CD4-positive, alpha-beta T cell treated with Interleukin-17A for 4 hours (primary cell): Measurements from ENCODE around the gene ALPL.
"Not testable (repeated sequence)": the region's sequence is repeated elsewhere in the genome, so short reads cannot be mapped to it uniquely, and the experiment has no call there.

Source experiments
- DNase-seq: peaks from one replicate; pipeline ENCODE4 v3.0.0-alpha.2; 2020; ENCODE audit warnings: mixed read lengths

ALPL gene

GRCh38 chr1:21563971-21564370 is 54.7 kb downstream of the ALPL start:
- no peak for DNase-seq

GRCh38 chr1:21564521-21565095 is 55.4 kb downstream of the ALPL start:
- no peak for DNase-seq

GRCh38 chr1:21565285-21565684 is 56.1 kb downstream of the ALPL start:
- no peak for DNase-seq

- DNase-seq, result not testable (repeated sequence)
Observed at GRCh38 chr1:21566361-21566760, 57.1 kb downstream of the ALPL start.

- no peak for DNase-seq
Observed at GRCh38 chr1:21567241-21568005, 58.2 kb downstream of the ALPL start.

- no peak for DNase-seq
Observed at GRCh38 chr1:21568006-21568746, 59.0 kb downstream of the ALPL start.

- no peak for DNase-seq
Observed at GRCh38 chr1:21568809-21569385, 59.7 kb downstream of the ALPL start.

- no peak for DNase-seq
Observed at GRCh38 chr1:21569820-21570527, 60.8 kb downstream of the ALPL start.

GRCh38 chr1:21570528-21570875 is 61.3 kb downstream of the ALPL start:
- no peak for DNase-seq

GRCh38 chr1:21570885-21571284 is 61.7 kb downstream of the ALPL start:
- no peak for DNase-seq

- no peak for DNase-seq
Observed at GRCh38 chr1:21572221-21572620, 63.0 kb downstream of the ALPL start.

GRCh38 chr1:21572735-21573277 is 63.6 kb downstream of the ALPL start:
- no peak for DNase-seq

GRCh38 chr1:21573475-21573874 is 64.3 kb downstream of the ALPL start:
- DNase-seq, result no peak

GRCh38 chr1:21573971-21574465 is 64.8 kb downstream of the ALPL start:
- DNase-seq, result no peak

- no peak for DNase-seq
Observed at GRCh38 chr1:21574466-21575151, 65.4 kb downstream of the ALPL start.

GRCh38 chr1:21575351-21575942 is 66.2 kb downstream of the ALPL start:
- no peak for DNase-seq

GRCh38 chr1:21576031-21576797 is 67.0 kb downstream of the ALPL start:
- no peak for DNase-seq

- DNase-seq, result no peak
Observed at GRCh38 chr1:21576798-21577187, 67.6 kb downstream of the ALPL start.

GRCh38 chr1:21577324-21577723 is 68.1 kb downstream of the ALPL start:
- no peak for DNase-seq

GRCh38 chr1:21577933-21578332 is 68.7 kb downstream of the ALPL start:
- no peak for DNase-seq

GRCh38 chr1:21579791-21580190 is 70.6 kb downstream of the ALPL start:
- DNase-seq, result no peak
